Lower lobe of right lung (tissue), 2 donors: ENCODE data around the gene DEPP1. TPM values are rescaled to one million over a fixed set of nuclear protein-coding genes. Genes with fewer than 3 reads are reported as not detected.
A peak's percentile ranks its signal among the peaks of the same experiment; 100 is the strongest.

Source experiments
- ATAC-seq, 2 donors: fragments of 200-7000 bp; cut with Tn5 transposase; one replicate each; pipeline ENCODE4 v1.9.1; 2020 to 2022; ENCODE audit warnings: mild to moderate bottlenecking in 2 of 2, moderate library complexity in 2 of 2
- DNase-seq: peaks from one replicate; pipeline ENCODE4 v3.0.0-alpha.2; 2020
- H3K27ac ChIP-seq: fragments of 200-600 bp; one replicate; pipeline ENCODE4 v1.8.0; 2022
- H3K27me3 ChIP-seq: fragments of 200-600 bp; one replicate; pipeline ENCODE4 v1.8.0; 2022; ENCODE audit warnings: low read depth
- H3K36me3 ChIP-seq: fragments of 200-600 bp; one replicate; pipeline ENCODE4 v1.8.0; 2022; ENCODE audit warnings: mild to moderate bottlenecking
- H3K4me1 ChIP-seq: fragments of 200-600 bp; one replicate; pipeline ENCODE4 v1.8.0; 2022
- H3K4me3 ChIP-seq: fragments of 200-600 bp; one replicate; pipeline ENCODE4 v1.8.0; 2022; ENCODE audit warnings: mild to moderate bottlenecking
- H3K9me3 ChIP-seq: fragments of 200-600 bp; one replicate; pipeline ENCODE4 v1.8.0; 2022
- CTCF ChIP-seq: fragments of 200-600 bp; IDR thresholded peaks from one replicate; pipeline ENCODE4 v1.8.0; 2022; ENCODE audit warnings: antibody characterized with exemption, mild to moderate bottlenecking
- intact Hi-C: fragments of 100-400 bp; cut with DNase I; formaldehyde crosslinking; loops from one replicate; pipeline ENCODE4 v1.11.0; 2022
- total RNA-seq: library from RNA; stranded (reverse); fragmentation: NEBNext Ultra II Directional; extraction: Animal tissue kit (Norgen Biotek cat#: 25700); gene quantifications from one replicate; pipeline ENCODE4 v1.2.1, GENCODE V29; 2021
- donor health status: DM: no; HTN: yes; CAD: no; lungs with severe emphysema.

DEPP1 gene
- total RNA-seq, 1 donor from 2014 or later, result 108 TPM

- Histone ChIP-seq H3K36me3 (peaks cover 60% of the 10 kb centered on the region), H3K4me1 (peaks cover 66% of the 10 kb centered on the region), H3K4me3 (no peak overlapping the region), H3K27me3 (no peaks in the 10 kb centered on the region), H3K27ac (peak overlapping the region; percentile 24), H3K9me3 (no peaks in the 10 kb centered on the region)
- TF ChIP-seq CTCF, result no peak
- ATAC-seq, result no peak
- intact Hi-C loops, result no loop called here
- DNase-seq, result no peak
These were observed 13.6 kb upstream of the DEPP1 start for GRCh38 chr10:44992070-44992731.

- DNase-seq (no peak), ATAC-seq (no peak)
- H3K9me3 ChIP-seq, result no peaks in the 10 kb centered on the region
- peaks cover 64% of the 10 kb centered on the region for H3K36me3 ChIP-seq
- H3K4me1 ChIP-seq, result peaks cover 66% of the 10 kb centered on the region
- H3K27ac ChIP-seq, result peak overlapping the region; percentile 24
- no peaks in the 10 kb centered on the region for H3K27me3 ChIP-seq
- H3K4me3 ChIP-seq, result no peak overlapping the region
- TF ChIP-seq CTCF, result no peak
- intact Hi-C loops, result no loop called here
These were observed 13.0 kb upstream of the DEPP1 start for GRCh38 chr10:44991571-44991970.

GRCh38 chr10:44990965-44991364 is 12.4 kb upstream of the DEPP1 start:
- H3K36me3 ChIP-seq, result peaks cover 70% of the 10 kb centered on the region
- H3K4me1 ChIP-seq, result peaks cover 66% of the 10 kb centered on the region

GRCh38 chr10:44990302-44990655 is 11.7 kb upstream of the DEPP1 start:
- intact Hi-C loops, result no loop called here
- Histone ChIP-seq H3K9me3 (no peaks in the 10 kb centered on the region), H3K27ac (peak overlapping the region; percentile 41), H3K36me3 (peaks cover 74% of the 10 kb centered on the region), H3K27me3 (no peaks in the 10 kb centered on the region), H3K4me1 (peaks cover 66% of the 10 kb centered on the region), H3K4me3 (no peak overlapping the region)
- DNase-seq, result no peak
- no peak for ATAC-seq
- peak; percentile 25 for TF ChIP-seq CTCF

More at GRCh38 chr10:44990965-44991364, 12.4 kb upstream of the DEPP1 start:
- Histone ChIP-seq H3K27ac (no peak overlapping the region), H3K27me3 (no peaks in the 10 kb centered on the region), H3K9me3 (no peaks in the 10 kb centered on the region), H3K4me3 (no peak overlapping the region)
- no peak for ATAC-seq
- no peak for DNase-seq
- TF ChIP-seq CTCF, result no peak
- intact Hi-C loops, result no loop called here

GRCh38 chr10:44989597-44990301 is 11.1 kb upstream of the DEPP1 start:
- H3K27ac ChIP-seq, result peak overlapping the region; percentile 41
- TF ChIP-seq CTCF, result no peak
- peaks cover 66% of the 10 kb centered on the region for H3K4me1 ChIP-seq
- no peaks in the 10 kb centered on the region for H3K9me3 ChIP-seq
- DNase-seq (no peak), ATAC-seq (no peak)
- intact Hi-C loops, result no loop called here
- no peak overlapping the region for H3K4me3 ChIP-seq
- H3K27me3 ChIP-seq, result no peaks in the 10 kb centered on the region
- H3K36me3 ChIP-seq, result peaks cover 79% of the 10 kb centered on the region
